Stimulated activated CD8-positive, alpha-beta memory T cell treated with anti-CD3 and anti-CD28 coated beads, Interleukin-7, amount 100 ng/mL, for 48 hours (primary cell): Measurements from ENCODE around the gene IFT88.

Source experiments
- DNase-seq, 2 donors: peaks; one replicate each; pipeline ENCODE4 v3.0.0-alpha.2; 2020; ENCODE audit warnings: low read depth in 1 of 2; ENCODE audit errors: extremely low read depth in 1 of 2

Gene IFT88, protein sequence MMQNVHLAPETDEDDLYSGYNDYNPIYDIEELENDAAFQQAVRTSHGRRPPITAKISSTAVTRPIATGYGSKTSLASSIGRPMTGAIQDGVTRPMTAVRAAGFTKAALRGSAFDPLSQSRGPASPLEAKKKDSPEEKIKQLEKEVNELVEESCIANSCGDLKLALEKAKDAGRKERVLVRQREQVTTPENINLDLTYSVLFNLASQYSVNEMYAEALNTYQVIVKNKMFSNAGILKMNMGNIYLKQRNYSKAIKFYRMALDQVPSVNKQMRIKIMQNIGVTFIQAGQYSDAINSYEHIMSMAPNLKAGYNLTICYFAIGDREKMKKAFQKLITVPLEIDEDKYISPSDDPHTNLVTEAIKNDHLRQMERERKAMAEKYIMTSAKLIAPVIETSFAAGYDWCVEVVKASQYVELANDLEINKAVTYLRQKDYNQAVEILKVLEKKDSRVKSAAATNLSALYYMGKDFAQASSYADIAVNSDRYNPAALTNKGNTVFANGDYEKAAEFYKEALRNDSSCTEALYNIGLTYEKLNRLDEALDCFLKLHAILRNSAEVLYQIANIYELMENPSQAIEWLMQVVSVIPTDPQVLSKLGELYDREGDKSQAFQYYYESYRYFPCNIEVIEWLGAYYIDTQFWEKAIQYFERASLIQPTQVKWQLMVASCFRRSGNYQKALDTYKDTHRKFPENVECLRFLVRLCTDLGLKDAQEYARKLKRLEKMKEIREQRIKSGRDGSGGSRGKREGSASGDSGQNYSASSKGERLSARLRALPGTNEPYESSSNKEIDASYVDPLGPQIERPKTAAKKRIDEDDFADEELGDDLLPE

DNA sequence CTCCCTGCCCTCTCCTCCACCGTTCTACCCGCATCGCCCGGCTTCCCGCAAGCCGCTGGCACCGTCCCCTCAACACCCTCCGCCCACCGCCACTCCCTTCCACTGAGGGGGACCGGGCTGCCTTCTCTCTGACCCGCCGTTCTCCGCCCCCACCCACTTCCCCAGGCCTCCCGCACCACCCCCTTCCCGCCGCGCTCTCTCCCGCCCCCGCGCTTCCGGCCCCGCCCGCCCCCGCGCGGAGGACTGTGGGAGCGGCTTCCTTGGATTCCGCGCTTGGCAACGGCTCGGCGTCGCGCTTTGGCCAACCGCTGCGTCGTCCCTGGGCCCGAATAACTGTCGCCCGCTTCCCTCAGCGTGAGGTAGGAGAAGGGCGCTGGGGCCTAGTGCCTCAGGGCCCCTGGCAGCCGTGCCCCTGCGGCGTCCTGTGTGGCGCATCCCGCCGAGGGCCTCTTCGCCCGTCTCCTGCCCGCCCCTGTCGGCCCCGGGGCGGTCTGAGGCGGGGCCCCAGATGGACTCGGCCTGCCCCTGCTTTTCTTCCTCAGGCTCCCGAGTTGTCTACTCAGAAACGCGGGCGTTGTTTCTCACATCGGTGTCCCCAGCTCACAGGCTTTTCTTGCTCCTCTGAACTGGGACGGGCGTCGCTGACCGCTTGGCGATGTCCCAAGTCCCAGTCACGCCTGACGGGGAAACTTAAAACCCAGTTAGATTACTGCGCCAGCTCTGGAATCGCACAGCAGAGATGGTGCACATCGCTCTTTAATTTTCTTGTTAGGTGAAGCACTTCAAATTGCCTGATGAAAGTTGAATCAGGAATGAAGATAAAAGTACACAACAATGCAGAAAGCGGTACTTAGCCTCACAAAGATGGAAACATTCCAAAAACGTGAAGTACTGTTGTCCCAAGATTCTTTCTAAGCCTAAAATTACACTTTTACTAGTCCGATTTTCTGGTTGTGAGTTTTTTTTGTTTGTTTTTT, at the start of gene IFT88:
TSS of gene IFT88 (plus strand) at position 260 of the 977 bp plus-strand sequence. CDS start 7,229 bp downstream, outside the sequence.
- DNase-seq = peak; percentile 58 to 75

DNA sequence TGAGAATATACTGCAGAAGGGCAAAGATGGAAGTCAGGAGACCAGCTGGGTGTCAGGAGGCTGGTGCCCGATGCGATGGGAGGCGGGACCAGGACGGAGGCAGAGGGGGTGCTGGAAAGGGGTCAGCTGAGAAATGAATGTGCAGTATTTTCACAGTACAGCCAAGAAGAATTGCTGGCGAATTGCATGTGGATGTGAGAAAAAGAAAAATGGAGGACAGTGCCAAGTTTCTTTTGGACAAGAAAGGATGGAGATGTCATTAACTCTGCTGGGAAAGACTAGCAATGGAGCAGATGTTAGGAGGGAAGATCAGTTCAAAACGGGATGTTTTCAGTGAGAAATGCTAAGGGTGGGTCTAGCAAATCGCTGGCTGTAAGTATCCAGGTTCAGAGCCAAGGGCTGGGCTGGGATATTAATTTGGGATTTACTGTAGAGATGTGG, 48.3 kb upstream of the IFT88 start:
- no peak for DNase-seq

DNA sequence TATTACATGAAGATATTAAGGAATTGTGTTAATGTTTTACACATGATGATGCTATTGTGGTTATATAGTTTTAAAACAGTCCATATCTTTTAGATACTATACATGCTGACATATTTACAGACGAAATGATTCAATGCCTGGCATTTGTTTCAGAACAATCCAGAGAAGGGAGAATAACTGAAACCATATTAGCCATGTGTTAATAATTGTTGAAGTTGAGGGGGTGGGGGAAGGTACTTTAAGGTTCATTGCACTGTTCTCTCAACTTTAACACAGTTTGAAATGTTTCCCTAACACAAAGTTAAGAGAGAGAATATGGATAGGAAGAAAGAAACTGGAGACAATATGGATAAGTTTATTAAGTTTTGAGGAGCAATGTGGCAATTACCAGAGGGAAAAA, 47.1 kb upstream of the IFT88 start:
- no peak for DNase-seq

GRCh38 chr13:20521364-20522115, 45.4 kb upstream of the IFT88 start:
- DNase-seq = no peak

GRCh38 chr13:20525144-20525600, 41.8 kb upstream of the IFT88 start:
- no peak for DNase-seq

DNA sequence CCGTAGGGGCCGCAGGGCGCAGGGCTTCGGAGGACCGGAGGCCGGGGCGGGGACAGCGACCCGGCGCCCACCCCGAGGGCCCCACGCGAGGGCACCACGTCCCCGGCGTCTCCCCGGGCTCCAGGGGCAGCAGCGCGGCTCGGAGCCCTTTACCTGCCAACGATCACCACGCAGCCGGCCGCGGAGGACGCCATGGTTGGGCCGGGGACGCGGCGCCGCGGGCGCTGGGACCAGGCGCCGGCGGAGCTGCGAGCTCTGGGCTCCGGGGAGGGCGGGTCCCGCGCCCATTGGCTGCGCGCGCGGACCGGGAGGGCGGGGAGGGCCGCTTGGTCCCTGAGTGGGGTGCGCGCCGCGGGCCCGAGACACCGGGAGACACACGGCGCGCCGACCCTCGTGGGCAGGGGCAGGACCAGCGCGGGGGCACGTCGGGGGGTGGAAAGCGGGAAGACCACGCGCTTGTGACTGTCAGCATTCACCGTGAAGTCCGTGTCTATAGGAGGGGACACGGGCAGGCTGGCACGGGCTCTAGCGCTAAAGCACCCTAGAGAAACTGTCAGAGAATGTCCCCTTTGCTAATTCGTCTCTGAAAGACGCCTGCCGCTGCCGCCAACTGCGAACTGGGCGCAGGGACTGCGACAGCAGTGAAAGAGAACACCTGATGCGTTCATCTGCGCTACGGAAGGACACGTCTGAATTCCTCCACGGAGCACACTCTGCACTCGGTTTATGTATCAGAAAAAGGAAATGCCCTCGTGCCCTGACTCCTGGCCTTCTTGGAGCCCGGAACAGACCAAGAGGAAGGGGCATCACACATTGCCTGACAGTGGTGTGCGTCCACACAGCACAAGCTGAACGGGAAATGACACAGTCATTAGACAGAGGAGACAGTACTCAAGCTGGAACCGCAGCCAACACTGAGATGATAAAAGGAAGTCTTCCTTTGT, 41.1 kb upstream of the IFT88 start, which contains the start of gene CRYL1:
TSS of gene CRYL1 (minus strand) at position 257 of the 944 bp plus-strand sequence. CDS start at position 194, 63 bp downstream.
- peak; percentile 34 to 59 for DNase-seq

DNA sequence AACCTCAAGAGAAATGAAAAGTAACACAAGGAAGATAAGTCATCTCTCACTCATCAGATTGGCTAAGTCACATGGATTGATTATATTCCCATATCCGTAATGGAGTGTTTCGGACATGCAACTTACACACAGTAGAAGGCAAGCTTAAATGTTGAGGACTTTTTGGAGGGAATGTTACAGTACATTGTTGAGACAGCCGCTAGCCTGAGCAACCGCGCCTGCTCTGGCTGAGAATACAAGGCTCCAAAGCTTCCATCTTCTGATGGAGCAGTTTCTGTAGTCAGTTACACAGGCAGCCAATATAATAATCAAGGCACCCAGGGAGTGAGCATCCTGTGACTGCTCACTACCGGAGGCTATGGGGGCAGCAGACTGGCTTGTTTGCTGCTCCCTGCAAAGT, 40.3 kb upstream of the IFT88 start:
- no peak for DNase-seq

DNA sequence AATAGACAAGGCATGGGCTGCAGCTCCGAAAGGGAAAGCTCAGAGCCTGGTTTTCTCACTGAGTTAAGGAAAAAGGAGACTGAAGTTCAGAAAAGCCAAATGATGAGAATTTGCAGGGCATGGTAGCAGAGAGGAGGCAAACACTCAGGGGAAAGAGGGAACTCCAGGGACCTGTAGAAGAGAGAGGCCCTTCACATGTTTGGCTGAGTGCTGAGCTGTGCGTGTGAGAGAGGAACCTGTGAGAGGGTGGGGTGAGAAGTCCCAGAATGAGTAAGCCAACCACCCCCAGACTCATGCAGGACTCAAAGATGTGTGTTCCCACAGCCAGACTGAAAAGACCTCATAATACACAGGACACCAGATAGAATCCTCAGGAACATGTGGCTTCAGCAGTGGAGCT, 38.5 kb upstream of the IFT88 start:
- DNase-seq = peak in 1 of 2 donors; percentile 7

DNA sequence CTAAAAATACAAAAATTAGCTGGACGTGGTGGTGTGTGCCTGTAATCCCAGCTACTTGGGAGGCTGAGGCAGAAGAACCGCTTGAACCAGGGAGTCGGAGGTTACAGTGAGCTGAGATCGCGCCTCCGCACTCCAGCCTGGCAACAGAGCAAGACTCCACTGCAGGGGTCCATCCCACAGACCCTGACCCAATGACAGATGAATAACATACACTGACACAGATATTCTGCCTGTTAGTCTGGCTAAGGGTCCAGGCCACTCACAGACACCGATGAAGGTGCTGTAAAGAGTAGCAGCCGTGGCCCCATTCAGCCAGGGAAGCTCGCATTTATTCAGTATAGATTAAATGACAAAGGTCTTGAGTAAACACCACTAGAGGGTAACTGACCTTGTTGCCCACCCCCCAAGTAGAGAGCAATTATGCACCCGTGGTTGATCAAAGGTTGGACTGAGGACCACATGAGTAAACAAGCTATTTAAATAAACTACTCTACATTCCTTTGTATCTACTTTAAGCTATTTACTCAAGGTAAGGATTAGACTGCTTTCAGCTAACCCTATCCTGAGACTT, 32.8 kb upstream of the IFT88 start:
- no peak for DNase-seq

DNA sequence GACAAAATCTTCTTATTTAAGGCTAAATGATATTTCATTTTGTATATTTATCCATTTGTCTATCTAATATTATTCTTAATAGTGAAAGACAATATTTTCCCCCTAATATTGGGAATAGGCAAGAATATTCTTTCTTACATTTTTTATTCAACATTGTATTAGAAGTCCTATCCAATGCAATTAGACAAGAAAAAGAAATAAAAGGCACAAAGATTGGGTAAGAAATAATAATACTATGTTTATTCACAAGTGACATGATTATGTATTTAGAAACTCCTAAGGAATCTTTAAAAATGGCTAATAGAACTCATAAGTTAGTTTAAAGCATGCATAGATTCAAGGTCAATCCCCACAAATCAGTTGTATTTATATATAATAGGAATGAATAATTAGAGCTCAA, 30.0 kb upstream of the IFT88 start:
- DNase-seq = no peak

DNA sequence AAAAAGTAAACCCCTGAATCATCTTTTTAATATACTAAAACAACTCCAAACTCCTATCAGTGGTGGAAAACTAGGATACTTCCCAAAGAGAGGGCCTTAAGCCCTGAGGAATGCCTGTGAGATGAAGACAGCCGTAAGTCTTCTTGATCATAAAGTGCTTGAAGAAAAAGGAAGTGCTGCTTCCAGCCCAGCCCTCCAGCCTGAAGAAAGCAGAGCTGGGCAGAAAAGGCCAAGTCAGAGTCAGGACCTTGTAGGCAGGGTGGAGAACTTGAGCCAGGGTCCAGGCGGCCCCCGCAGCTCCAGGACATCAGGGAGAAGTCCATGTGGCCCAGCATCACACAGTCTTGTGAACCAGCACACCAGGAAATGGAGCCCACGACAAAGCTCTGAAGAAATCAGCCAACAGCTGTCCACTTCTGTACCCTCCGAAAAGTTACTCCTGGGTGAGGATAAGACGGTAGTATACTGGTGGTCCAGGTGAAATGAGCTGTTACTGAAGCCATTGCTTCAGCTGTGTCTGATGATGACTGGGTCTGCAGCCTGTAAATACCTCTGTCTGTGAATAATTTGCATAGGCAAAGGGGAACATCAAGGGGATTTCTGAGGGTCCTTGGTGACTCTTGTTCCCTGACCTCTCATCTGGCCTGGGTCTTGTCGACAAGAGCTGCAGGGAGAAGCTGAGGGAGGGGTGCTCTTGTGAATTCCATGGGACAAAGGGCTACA, 22.6 kb upstream of the IFT88 start:
- no peak for DNase-seq

DNA sequence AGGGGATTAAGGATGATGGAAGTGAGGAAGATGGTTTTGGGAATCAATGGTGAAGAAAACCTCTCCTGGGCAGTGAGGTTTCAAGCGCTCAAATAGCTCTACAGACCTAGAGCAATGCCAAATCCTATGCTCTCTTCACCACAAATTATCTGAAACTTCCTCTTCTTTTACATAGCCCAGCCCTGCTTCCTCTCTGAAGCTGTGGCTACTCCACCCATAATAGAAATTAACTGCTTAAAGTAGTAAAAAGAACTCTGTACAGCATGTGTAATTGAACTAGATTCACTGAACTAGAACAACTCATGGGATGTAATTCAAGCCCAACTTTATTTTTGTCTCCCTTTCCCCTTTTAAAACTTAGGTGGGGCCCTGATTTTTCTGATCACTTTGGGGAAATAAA, 20.4 kb upstream of the IFT88 start:
- DNase-seq = no peak

DNA sequence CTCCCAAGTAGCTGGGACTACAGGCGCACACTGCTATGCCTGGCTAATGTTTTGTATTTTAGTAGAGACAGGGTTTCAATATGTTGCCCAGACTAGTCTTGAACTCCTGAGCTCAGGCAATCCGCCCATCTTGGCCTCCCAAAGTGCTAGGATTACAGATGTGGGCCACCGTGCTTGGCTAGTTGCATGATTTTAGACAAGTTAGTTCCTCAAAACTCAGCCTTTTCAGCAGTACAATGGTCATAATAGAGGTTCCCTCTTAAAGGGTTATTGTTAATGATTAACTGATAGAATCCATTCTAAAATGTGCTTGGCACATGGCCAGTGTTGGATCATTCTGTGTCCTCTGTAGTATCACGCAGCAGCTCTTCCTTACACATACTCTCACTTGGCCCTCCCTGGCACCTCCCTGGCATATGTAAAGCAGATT, 19.5 kb upstream of the IFT88 start:
- DNase-seq = no peak

GRCh38 chr13:20550799-20551198, 16.2 kb upstream of the IFT88 start:
- DNase-seq = no peak

DNA sequence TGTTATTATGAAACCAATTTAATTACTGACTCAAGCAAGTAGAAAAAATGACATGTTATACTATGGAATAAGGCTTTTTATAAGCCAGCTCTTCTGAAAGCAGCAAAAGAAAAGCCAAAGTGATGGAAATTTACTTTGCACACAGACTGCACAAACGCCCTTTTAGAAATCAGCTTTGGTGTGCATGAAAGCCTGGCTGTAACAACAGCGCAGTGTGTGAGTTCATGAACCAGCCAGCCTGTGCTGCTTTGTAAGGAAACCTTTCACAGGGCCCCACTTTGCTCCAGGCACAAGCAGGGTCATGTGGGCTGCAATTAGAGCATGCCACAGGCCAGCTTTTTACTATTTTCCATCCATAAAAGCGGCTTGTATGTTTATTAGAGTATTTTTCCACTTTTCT, 13.6 kb upstream of the IFT88 start:
- no peak for DNase-seq

GRCh38 chr13:20558982-20559381, 8.0 kb upstream of the IFT88 start:
- no peak for DNase-seq

GRCh38 chr13:20559659-20560356, 7.1 kb upstream of the IFT88 start:
- DNase-seq = no peak
